ENCODE results near the gene EPC1. TPM values are rescaled to one million over a fixed set of nuclear protein-coding genes. Genes with fewer than 3 reads are reported as not detected.
A peak's percentile ranks its signal among the peaks of the same experiment; 100 is the strongest.

The EPC1 gene
- polyA plus RNA-seq, 1 of the 3 experiments (the other 2 are of a cell fraction): 21.8 TPM

DNA sequence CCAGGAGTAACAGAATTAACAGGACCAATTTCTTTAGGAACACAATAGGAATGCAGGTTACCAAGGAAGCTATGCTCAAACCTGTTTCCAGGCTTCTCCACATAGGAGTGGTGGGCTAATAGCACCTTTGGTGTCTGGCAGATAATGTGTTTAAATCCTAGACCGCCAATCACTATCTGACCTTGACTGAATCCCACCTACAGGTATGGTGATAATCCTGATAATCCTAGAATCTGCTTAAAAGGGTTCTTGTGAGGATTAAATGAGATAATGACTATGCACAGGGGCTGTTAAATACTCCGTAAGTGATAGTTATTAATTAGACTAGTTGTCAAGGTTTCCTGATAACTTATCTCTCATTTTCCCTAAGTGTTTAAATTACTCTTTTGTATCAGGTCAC, 81.2 kb downstream of the EPC1 start:
- Histone ChIP-seq H3K9ac (no peak overlapping the region), H3K27ac (ENCODE audit: low read depth in 2 of 2, low read length in 1 of 2) (no peak overlapping the region), H3K9me3 (no peaks in the 10 kb centered on the region), H3K36me3 (replicated peaks in 1 of 2; ENCODE audit: control insufficient read depth in 1 of 2, insufficient read depth in 2 of 2, low read length in 1 of 2) (peaks cover 38% of the 10 kb centered on the region in 2 experiments), H3K9me2 (no peaks in the 10 kb centered on the region), H3K4me3 (ENCODE audit: low read depth in 2 of 2, low read length in 1 of 2) (no peak overlapping the region), H3K4me2 (no peak overlapping the region), H3F3A (replicated peaks; ENCODE audit: insufficient read depth) (peaks cover 9% of the 10 kb centered on the region), H2AFZ (ENCODE audit: low read depth) (no peak overlapping the region), H3K79me2 (ENCODE audit: insufficient read depth) (0 out of 2 replicates have a peak, but pooled peaks cover 8% of the 10 kb centered on the region), H4K20me1 (ENCODE audit: insufficient read depth) (no peaks in the 10 kb centered on the region), H3K4me1 (ENCODE audit: control insufficient read depth in 1 of 2, insufficient read depth in 2 of 2, low read depth in 1 of 2, low read length in 1 of 2) (no peaks in the 10 kb centered on the region; a peak in 1 of 4 replicates), H3K27me3 (ENCODE audit: insufficient read depth) (no peaks in the 10 kb centered on the region)
- DNase-seq: no peak
- ChIA-PET POLR2A (no interaction called here), CTCF (interaction anchor here (2.0 to 4.6 kb wide), 2 partner anchors 9 to 80 kb away, joined by 9 to 25 read pairs; no protein-coding TSS in a partner anchor)
- 88% methylated on average over 2 of the region's 2 CpGs for WGBS (ENCODE audit: low lambda C conversion rate)
- TF ChIP-seq CHD2 (IDR thresholded peaks at IDR 0.05; ENCODE audit: low read length, partially characterized antibody) (no peak), POLR2AphosphoS5 (IDR thresholded peaks at IDR 0.05; ENCODE audit: low read depth, low read length) (peak; percentile 14; the same call in 1 of the 2 replicates)

DNA sequence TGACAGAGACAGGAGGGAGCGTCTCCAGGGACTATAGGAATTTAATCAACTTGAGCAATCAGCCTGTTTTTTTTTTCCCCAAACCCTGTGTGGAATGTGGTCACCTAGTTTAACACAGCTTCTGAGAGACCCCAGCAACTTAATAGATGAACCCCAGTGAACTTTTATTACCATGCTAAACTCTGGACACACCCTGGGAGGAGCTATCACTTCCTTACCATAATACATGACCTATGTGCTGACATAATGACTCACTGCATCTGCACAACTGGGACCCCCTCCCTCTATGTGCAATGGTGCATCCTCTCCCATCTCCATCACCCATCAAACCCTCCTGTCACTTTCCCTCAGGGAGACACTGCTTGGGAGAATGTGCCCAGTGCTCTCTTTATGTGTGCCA, 83.7 kb downstream of the EPC1 start:
- Histone ChIP-seq H3K36me3 (replicated peaks in 1 of 2; ENCODE audit: control insufficient read depth in 1 of 2, insufficient read depth in 2 of 2, low read length in 1 of 2) (peaks cover 19 to 20% of the 10 kb centered on the region in 2 experiments), H3K4me2 (no peak overlapping the region), H3F3A (replicated peaks; ENCODE audit: insufficient read depth) (peaks cover 5% of the 10 kb centered on the region), H3K4me1 (ENCODE audit: control insufficient read depth in 1 of 2, insufficient read depth in 2 of 2, low read depth in 1 of 2, low read length in 1 of 2) (no peaks in the 10 kb centered on the region), H4K20me1 (ENCODE audit: insufficient read depth) (no peaks in the 10 kb centered on the region), H3K9me3 (no peaks in the 10 kb centered on the region), H3K4me3 (ENCODE audit: low read depth in 2 of 2, low read length in 1 of 2) (no peak overlapping the region), H2AFZ (ENCODE audit: low read depth) (no peak overlapping the region), H3K9me2 (no peaks in the 10 kb centered on the region), H3K9ac (no peak overlapping the region), H3K27me3 (ENCODE audit: insufficient read depth) (no peaks in the 10 kb centered on the region), H3K79me2 (ENCODE audit: insufficient read depth) (no peaks in the 10 kb centered on the region), H3K27ac (ENCODE audit: low read depth in 2 of 2, low read length in 1 of 2) (no peak overlapping the region)
- 100% methylated on average over 1 of the region's 1 CpG for WGBS (ENCODE audit: low lambda C conversion rate)
- DNase-seq: no peak
- no peak for TF ChIP-seq SMC3 (IDR thresholded peaks at IDR 0.05; ENCODE audit: low read depth, low read length)
- TF ChIP-seq, protein P1, sequence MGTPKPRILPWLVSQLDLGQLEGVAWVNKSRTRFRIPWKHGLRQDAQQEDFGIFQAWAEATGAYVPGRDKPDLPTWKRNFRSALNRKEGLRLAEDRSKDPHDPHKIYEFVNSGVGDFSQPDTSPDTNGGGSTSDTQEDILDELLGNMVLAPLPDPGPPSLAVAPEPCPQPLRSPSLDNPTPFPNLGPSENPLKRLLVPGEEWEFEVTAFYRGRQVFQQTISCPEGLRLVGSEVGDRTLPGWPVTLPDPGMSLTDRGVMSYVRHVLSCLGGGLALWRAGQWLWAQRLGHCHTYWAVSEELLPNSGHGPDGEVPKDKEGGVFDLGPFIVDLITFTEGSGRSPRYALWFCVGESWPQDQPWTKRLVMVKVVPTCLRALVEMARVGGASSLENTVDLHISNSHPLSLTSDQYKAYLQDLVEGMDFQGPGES (IDR thresholded peaks at IDR 0.05; ENCODE audit: low read depth, low read length): no peak
- TF ChIP-seq POLR2AphosphoS5 (IDR thresholded peaks at IDR 0.05; ENCODE audit: low read depth, low read length): no peak
- no peak for TF ChIP-seq YY1 (IDR thresholded peaks at IDR 0.05; ENCODE audit: low read depth)
- TF ChIP-seq MXI1 (IDR thresholded peaks at IDR 0.05; ENCODE audit: low read depth, low read length): no peak
- TF ChIP-seq TAF1 (IDR thresholded peaks at IDR 0.05; ENCODE audit: borderline replicate concordance, low read depth, low read length): no peak
- no peak for TF ChIP-seq FOSL2 (IDR thresholded peaks at IDR 0.05; ENCODE audit: borderline replicate concordance, low read depth)
- no peak for TF ChIP-seq NFIC (IDR thresholded peaks at IDR 0.05; ENCODE audit: borderline replicate concordance)
- TF ChIP-seq ELF1 (IDR thresholded peaks at IDR 0.05): no peak
- TF ChIP-seq TEAD4 (IDR thresholded peaks at IDR 0.05; ENCODE audit: borderline replicate concordance, insufficient read depth): no peak
- TF ChIP-seq GATA2 (CRISPR knock-in tag; IDR thresholded peaks at IDR 0.05): no peak
- TF ChIP-seq, protein P2, sequence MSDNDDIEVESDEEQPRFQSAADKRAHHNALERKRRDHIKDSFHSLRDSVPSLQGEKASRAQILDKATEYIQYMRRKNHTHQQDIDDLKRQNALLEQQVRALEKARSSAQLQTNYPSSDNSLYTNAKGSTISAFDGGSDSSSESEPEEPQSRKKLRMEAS (IDR thresholded peaks at IDR 0.05; ENCODE audit: low read depth): no peak
- TF ChIP-seq NRF1 (IDR thresholded peaks at IDR 0.05; ENCODE audit: low read depth, low read length): no peak
- TF ChIP-seq JUND (IDR thresholded peaks at IDR 0.05): no peak
- no peak for TF ChIP-seq CHD2 (IDR thresholded peaks at IDR 0.05; ENCODE audit: low read length, partially characterized antibody)
- TF ChIP-seq, protein P3, sequence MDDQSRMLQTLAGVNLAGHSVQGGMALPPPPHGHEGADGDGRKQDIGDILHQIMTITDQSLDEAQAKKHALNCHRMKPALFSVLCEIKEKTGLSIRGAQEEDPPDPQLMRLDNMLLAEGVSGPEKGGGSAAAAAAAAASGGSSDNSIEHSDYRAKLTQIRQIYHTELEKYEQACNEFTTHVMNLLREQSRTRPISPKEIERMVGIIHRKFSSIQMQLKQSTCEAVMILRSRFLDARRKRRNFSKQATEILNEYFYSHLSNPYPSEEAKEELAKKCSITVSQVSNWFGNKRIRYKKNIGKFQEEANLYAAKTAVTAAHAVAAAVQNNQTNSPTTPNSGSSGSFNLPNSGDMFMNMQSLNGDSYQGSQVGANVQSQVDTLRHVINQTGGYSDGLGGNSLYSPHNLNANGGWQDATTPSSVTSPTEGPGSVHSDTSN (IDR thresholded peaks at IDR 0.05): no peak
- TF ChIP-seq REST (IDR thresholded peaks at IDR 0.05; ENCODE audit: low read depth, low read length): no peak
- no peak for TF ChIP-seq RAD21 (IDR thresholded peaks at IDR 0.05; ENCODE audit: low read length)
- no peak for TF ChIP-seq MEF2A (IDR thresholded peaks at IDR 0.05; ENCODE audit: borderline replicate concordance, low read depth)
- TF ChIP-seq SIN3A (IDR thresholded peaks at IDR 0.05; ENCODE audit: borderline replicate concordance, low read depth, low read length): no peak
- ChIA-PET POLR2A (no interaction called here), CTCF (interaction anchor here (2.0 kb wide), 1 partner anchor 83 kb away, joined by 7 read pairs; no protein-coding TSS in a partner anchor)

All from SK-N-SH (cell line).